Activated CD8-positive, alpha-beta memory T cell treated with anti-CD3 and anti-CD28 coated beads for 1 hour (primary cell): ENCODE results near the gene MICALL2.

Experiments
- DNase-seq, 2 donors: peaks; one replicate each; pipeline ENCODE4 v3.0.0-alpha.2; 2020; ENCODE audit warnings: low read depth in 1 of 2; ENCODE audit errors: extremely low read depth in 1 of 2

Gene MICALL2

GRCh38 chr7:1434891-1435670 lies 24.2 kb downstream of the MICALL2 start:
- DNase-seq = no peak

GRCh38 chr7:1434165-1434718 lies 25.0 kb downstream of the MICALL2 start:
- DNase-seq = no peak

- DNase-seq = no peak
Measured at GRCh38 chr7:1433128-1433920, 25.9 kb downstream of the MICALL2 start.

- peak; percentile 46 to 80 for DNase-seq
Measured at GRCh38 chr7:1432411-1433082, 26.7 kb downstream of the MICALL2 start.

GRCh38 chr7:1431634-1432380 lies 27.5 kb downstream of the MICALL2 start:
- DNase-seq = no peak

GRCh38 chr7:1431226-1431625 lies 28.0 kb downstream of the MICALL2 start:
- DNase-seq = no peak

- no peak for DNase-seq
Measured at GRCh38 chr7:1430056-1430845, 29.0 kb downstream of the MICALL2 start.

GRCh38 chr7:1428941-1429501 lies 30.2 kb downstream of the MICALL2 start:
- DNase-seq = no peak

GRCh38 chr7:1427064-1427657 lies 32.1 kb downstream of the MICALL2 start:
- no peak for DNase-seq

GRCh38 chr7:1426474-1426873 lies 32.8 kb downstream of the MICALL2 start:
- DNase-seq = no peak

GRCh38 chr7:1425292-1426136 lies 33.8 kb downstream of the MICALL2 start:
- no peak for DNase-seq

- no peak for DNase-seq
Measured at GRCh38 chr7:1424041-1424440, 35.2 kb downstream of the MICALL2 start.

GRCh38 chr7:1423264-1423811 lies 35.9 kb downstream of the MICALL2 start:
- no peak for DNase-seq

- DNase-seq = no peak
Measured at GRCh38 chr7:1422512-1423263, 36.6 kb downstream of the MICALL2 start.

- no peak for DNase-seq
Measured at GRCh38 chr7:1421946-1422345, 37.3 kb downstream of the MICALL2 start.

GRCh38 chr7:1421020-1421790 lies 38.1 kb downstream of the MICALL2 start:
- no peak for DNase-seq
